Activated CD4-positive, alpha-beta T cell treated with anti-CD3 and anti-CD28 coated beads, Interleukin-2, amount 50 U/mL, for 1 hour (primary cell): ENCODE data around the gene HNF1B.

ENCODE experiments used
- DNase-seq: peaks from one replicate; pipeline ENCODE4 v3.0.0-alpha.2; 2020

Gene HNF1B

GRCh38 chr17:37664214-37664613, 80.6 kb downstream of the HNF1B start:
- no peak for DNase-seq

GRCh38 chr17:37662353-37662752, 82.5 kb downstream of the HNF1B start:
- DNase-seq: no peak

GRCh38 chr17:37661400-37662014, 83.4 kb downstream of the HNF1B start:
- DNase-seq: no peak

GRCh38 chr17:37659925-37660324, 84.9 kb downstream of the HNF1B start:
- DNase-seq: no peak

- DNase-seq: no peak
Measured at GRCh38 chr17:37657202-37657601, 87.7 kb downstream of the HNF1B start.

GRCh38 chr17:37651849-37652248, 93.0 kb downstream of the HNF1B start:
- no peak for DNase-seq

GRCh38 chr17:37650419-37651003, 94.3 kb downstream of the HNF1B start:
- DNase-seq: no peak

- DNase-seq: no peak
Measured at GRCh38 chr17:37648555-37648954, 96.3 kb downstream of the HNF1B start.

- no peak for DNase-seq
Measured at GRCh38 chr17:37647856-37648255, 97.0 kb downstream of the HNF1B start.

GRCh38 chr17:37643869-37644268, 101.0 kb downstream of the HNF1B start:
- no peak for DNase-seq

- peak; percentile 87 for DNase-seq
Measured at GRCh38 chr17:37643118-37643766, 101.6 kb downstream of the HNF1B start, which contains the start of gene DDX52. DDX52 (minus strand) TSS chr17:37643446; CDS start chr17:37643420, 26 bp downstream.

GRCh38 chr17:37642681-37643080, 102.2 kb downstream of the HNF1B start:
- DNase-seq: no peak

GRCh38 chr17:37640015-37640414, 104.8 kb downstream of the HNF1B start:
- DNase-seq: no peak

GRCh38 chr17:37637956-37638355, 106.9 kb downstream of the HNF1B start:
- DNase-seq: no peak
